Activated T-helper 17 cell treated with anti-CD3 and anti-CD28 coated beads, Interleukin-2, amount 50 U/mL, for 72 hours (primary cell): Measurements from ENCODE around the gene ALS2CL. TPM values are rescaled to one million over a fixed set of nuclear protein-coding genes. Genes with fewer than 3 reads are reported as not detected.

Source experiments
- ATAC-seq: fragments of 150-1000 bp; cut with Tn5 transposase; replicated peaks from 2 replicates; pipeline ENCODE4 v1.10.0; 2021; ENCODE audit warnings: mild to moderate bottlenecking, moderate library complexity
- H3K27ac Mint-ChIP-seq: one replicate; pipeline ENCODE4 v1.8.0; 2022; ENCODE audit warnings: mixed read lengths
- H3K27me3 Mint-ChIP-seq: one replicate; pipeline ENCODE4 v1.8.0; 2022; ENCODE audit warnings: mixed read lengths
- H3K36me3 Mint-ChIP-seq: one replicate; pipeline ENCODE4 v1.8.0; 2022; ENCODE audit warnings: low read depth, mild to moderate bottlenecking, mixed read lengths
- H3K4me1 Mint-ChIP-seq: one replicate; pipeline ENCODE4 v1.8.0; 2022; ENCODE audit warnings: mixed read lengths
- H3K4me3 Mint-ChIP-seq: one replicate; pipeline ENCODE4 v1.8.0; 2022; ENCODE audit warnings: mild to moderate bottlenecking, mixed read lengths
- H3K9me3 Mint-ChIP-seq: one replicate; pipeline ENCODE4 v1.8.0; 2022; ENCODE audit warnings: mixed read lengths
- total RNA-seq, 2 donors: library from RNA; stranded (reverse); gene quantifications; one replicate each; pipeline ENCODE4 v1.2.3, GENCODE V29; 2022

The ALS2CL gene
- total RNA-seq, 2 donors from 2014 or later, result 0.69 to 5.2 TPM

GRCh38 chr3:46722443-46722842 lies 29.0 kb upstream of the ALS2CL start:
- Mint-ChIP-seq H3K27me3 (peaks cover 21% of the 10 kb centered on the region), H3K9me3 (no peaks in the 10 kb centered on the region), H3K27ac (no peak overlapping the region), H3K36me3 (no peaks in the 10 kb centered on the region), H3K4me3 (no peak overlapping the region), H3K4me1 (peaks cover 7% of the 10 kb centered on the region)
- no peak for ATAC-seq

GRCh38 chr3:46721009-46721408 lies 27.5 kb upstream of the ALS2CL start:
- peaks cover 15% of the 10 kb centered on the region for H3K27me3 Mint-ChIP-seq

GRCh38 chr3:46719735-46720271 lies 26.3 kb upstream of the ALS2CL start:
- no peaks in the 10 kb centered on the region for H3K36me3 Mint-ChIP-seq
- no peaks in the 10 kb centered on the region for H3K9me3 Mint-ChIP-seq
- H3K4me3 Mint-ChIP-seq, result no peak overlapping the region
- H3K4me1 Mint-ChIP-seq, result peaks cover 7% of the 10 kb centered on the region
- H3K27me3 Mint-ChIP-seq, result peaks cover 11% of the 10 kb centered on the region
- H3K27ac Mint-ChIP-seq, result no peak overlapping the region
- ATAC-seq, result no peak

More at GRCh38 chr3:46721009-46721408, 27.5 kb upstream of the ALS2CL start:
- H3K36me3 Mint-ChIP-seq, result no peaks in the 10 kb centered on the region
- H3K4me3 Mint-ChIP-seq, result no peak overlapping the region
- ATAC-seq, result no peak
- H3K9me3 Mint-ChIP-seq, result no peaks in the 10 kb centered on the region
- H3K4me1 Mint-ChIP-seq, result peaks cover 7% of the 10 kb centered on the region
- no peak overlapping the region for H3K27ac Mint-ChIP-seq

GRCh38 chr3:46719044-46719565 lies 25.6 kb upstream of the ALS2CL start:
- no peaks in the 10 kb centered on the region for H3K9me3 Mint-ChIP-seq
- no peak for ATAC-seq
- no peaks in the 10 kb centered on the region for H3K36me3 Mint-ChIP-seq
- no peak overlapping the region for H3K27ac Mint-ChIP-seq
- H3K4me3 Mint-ChIP-seq, result no peak overlapping the region
- H3K4me1 Mint-ChIP-seq, result peaks cover under 1% of the 10 kb centered on the region
- H3K27me3 Mint-ChIP-seq, result peaks cover 11% of the 10 kb centered on the region

GRCh38 chr3:46717447-46718231 lies 24.2 kb upstream of the ALS2CL start, which contains the start of gene PRSS50:
Gene PRSS50 (minus strand): TSS chr3:46717869. CDS start chr3:46717824, 45 bp downstream.
- no peak within 1 kb of the TSS for H3K27ac Mint-ChIP-seq
- ATAC-seq, result no peak
- H3K9me3 Mint-ChIP-seq, result no peaks in the 10 kb centered on the region
- H3K4me1 Mint-ChIP-seq, result peaks cover 7% of the 10 kb centered on the region
- no peak within 1 kb of the TSS for H3K4me3 Mint-ChIP-seq
- no peaks in the 10 kb centered on the region for H3K36me3 Mint-ChIP-seq
- peaks cover 11% of the 10 kb centered on the region for H3K27me3 Mint-ChIP-seq

- no peak overlapping the region for H3K4me3 Mint-ChIP-seq
- H3K27me3 Mint-ChIP-seq, result peaks cover 11% of the 10 kb centered on the region
- no peak for ATAC-seq
- H3K9me3 Mint-ChIP-seq, result no peaks in the 10 kb centered on the region
- H3K36me3 Mint-ChIP-seq, result no peaks in the 10 kb centered on the region
- H3K4me1 Mint-ChIP-seq, result peaks cover 7% of the 10 kb centered on the region
- peak overlapping the region; percentile 55 for H3K27ac Mint-ChIP-seq
Measured at GRCh38 chr3:46716461-46717441, 23.3 kb upstream of the ALS2CL start.

GRCh38 chr3:46715507-46716175 lies 22.2 kb upstream of the ALS2CL start:
- no peak for ATAC-seq
- Mint-ChIP-seq H3K4me1 (peaks cover 7% of the 10 kb centered on the region), H3K4me3 (no peak overlapping the region), H3K9me3 (no peaks in the 10 kb centered on the region), H3K27ac (peak overlapping the region; percentile 55), H3K36me3 (no peaks in the 10 kb centered on the region), H3K27me3 (peaks cover 11% of the 10 kb centered on the region)

GRCh38 chr3:46714728-46715506 lies 21.4 kb upstream of the ALS2CL start:
- H3K36me3 Mint-ChIP-seq, result no peaks in the 10 kb centered on the region
- no peak overlapping the region for H3K4me3 Mint-ChIP-seq
- H3K4me1 Mint-ChIP-seq, result peaks cover 7% of the 10 kb centered on the region
- peak overlapping the region; percentile 46 for H3K27ac Mint-ChIP-seq
- H3K9me3 Mint-ChIP-seq, result no peaks in the 10 kb centered on the region
- ATAC-seq, result no peak
- H3K27me3 Mint-ChIP-seq, result peaks cover 11% of the 10 kb centered on the region

GRCh38 chr3:46713898-46714552 lies 20.5 kb upstream of the ALS2CL start:
- Mint-ChIP-seq H3K9me3 (no peaks in the 10 kb centered on the region), H3K27me3 (peaks cover 6% of the 10 kb centered on the region), H3K4me3 (peak overlapping the region; percentile 50), H3K27ac (peak overlapping the region; percentile 79), H3K36me3 (no peaks in the 10 kb centered on the region), H3K4me1 (peaks cover 7% of the 10 kb centered on the region)
- peak; percentile 98 for ATAC-seq

GRCh38 chr3:46713050-46713897 lies 19.8 kb upstream of the ALS2CL start:
- Mint-ChIP-seq H3K4me3 (peak overlapping the region; percentile 50), H3K9me3 (no peaks in the 10 kb centered on the region), H3K4me1 (peaks cover 7% of the 10 kb centered on the region), H3K27ac (peak overlapping the region; percentile 79), H3K36me3 (no peaks in the 10 kb centered on the region), H3K27me3 (peaks cover 4% of the 10 kb centered on the region)
- no peak for ATAC-seq

- peaks cover 7% of the 10 kb centered on the region for H3K4me1 Mint-ChIP-seq
- no peaks in the 10 kb centered on the region for H3K27me3 Mint-ChIP-seq
- no peak overlapping the region for H3K4me3 Mint-ChIP-seq
- no peaks in the 10 kb centered on the region for H3K9me3 Mint-ChIP-seq
- ATAC-seq, result no peak
- peak overlapping the region; percentile 79 for H3K27ac Mint-ChIP-seq
- no peaks in the 10 kb centered on the region for H3K36me3 Mint-ChIP-seq
Measured at GRCh38 chr3:46712191-46713049, 18.9 kb upstream of the ALS2CL start.
